Sciatic nerve (tissue), 2 donors: ENCODE data around the gene PSME2. TPM values are rescaled to one million over a fixed set of nuclear protein-coding genes. Genes with fewer than 3 reads are reported as not detected.

Source experiments
- ATAC-seq: fragments of 200-7000 bp; cut with Tn5 transposase; one replicate; pipeline ENCODE4 v1.9.1; 2020; ENCODE audit warnings: mild to moderate bottlenecking, moderate library complexity
- DNase-seq: peaks from one replicate; pipeline ENCODE4 v3.0.0-alpha.2; 2020; ENCODE audit warnings: low spot score
- intact Hi-C: fragments of 100-400 bp; cut with DNase I; formaldehyde crosslinking; loops from one replicate; pipeline ENCODE4 v1.14.2; 2022
- total RNA-seq: library from RNA; stranded (reverse); fragmentation: NEBNext Ultra II Directional; extraction: Animal tissue kit (Norgen Biotek cat#: 25700); gene quantifications from one replicate; pipeline ENCODE4 v1.2.1, GENCODE V29; 2021
- donor health status: DM: no; HTN: no; CAD: no.
- donor health status: DM: no; HTN: no; CAD: no.

The PSME2 gene
- total RNA-seq, 1 donor from 2014 or later, result 77.7 TPM

- DNase-seq, result no peak
- ATAC-seq, result no peak
- intact Hi-C loops, result no loop called here
These were observed 7.0 kb downstream of the PSME2 start for GRCh38 chr14:24139272-24139934.

- ATAC-seq (no peak), DNase-seq (no peak)
- intact Hi-C loops, result no loop called here
These were observed 7.8 kb downstream of the PSME2 start for GRCh38 chr14:24138396-24139271.

- no peak for DNase-seq
- ATAC-seq, result no peak
- intact Hi-C loops, result no loop called here
These were observed 8.6 kb downstream of the PSME2 start for GRCh38 chr14:24137529-24138395.

- ATAC-seq (no peak), DNase-seq (no peak)
- intact Hi-C loops, result no loop called here
These were observed 9.5 kb downstream of the PSME2 start for GRCh38 chr14:24136684-24137528.

GRCh38 chr14:24135834-24136683, 10.4 kb downstream of the PSME2 start, which contains the start of gene PSME1:
PSME1 (plus strand) TSS chr14:24136194; CDS start chr14:24136263, 69 bp downstream.
- ATAC-seq (peak; percentile 98), DNase-seq (peak; percentile 96)
- intact Hi-C loops, result no loop called here

- DNase-seq (no peak), ATAC-seq (peak; percentile 0)
- intact Hi-C loops, result no loop called here
These were observed 10.9 kb downstream of the PSME2 start for GRCh38 chr14:24135584-24135833.

- no peak for DNase-seq
- no peak for ATAC-seq
- intact Hi-C loops, result no loop called here
These were observed 12.7 kb downstream of the PSME2 start for GRCh38 chr14:24133735-24134134.

GRCh38 chr14:24132976-24133375, 13.4 kb downstream of the PSME2 start:
- intact Hi-C loops, result no loop called here
- no peak for DNase-seq
- ATAC-seq, result no peak

GRCh38 chr14:24132061-24132685, 14.2 kb downstream of the PSME2 start:
- intact Hi-C loops, result no loop called here
- DNase-seq (no peak), ATAC-seq (no peak)

GRCh38 chr14:24131549-24131966, 14.9 kb downstream of the PSME2 start:
- intact Hi-C loops, result no loop called here
- no peak for ATAC-seq
- no peak for DNase-seq

- DNase-seq, result no peak
- intact Hi-C loops, result no loop called here
- ATAC-seq, result no peak
These were observed 15.5 kb downstream of the PSME2 start for GRCh38 chr14:24130717-24131548.

- intact Hi-C loops, result no loop called here
- DNase-seq (no peak), ATAC-seq (no peak)
These were observed 16.1 kb downstream of the PSME2 start, which contains the start of gene FITM1 for GRCh38 chr14:24130380-24130716. FITM1 (plus strand) TSS chr14:24130659; CDS start chr14:24131564, 905 bp downstream.

- no peak for ATAC-seq
- intact Hi-C loops, result no loop called here
- no peak for DNase-seq
These were observed 16.9 kb downstream of the PSME2 start for GRCh38 chr14:24129410-24129998.

GRCh38 chr14:24127673-24128072, 18.7 kb downstream of the PSME2 start:
- intact Hi-C loops, result no loop called here
- DNase-seq (no peak), ATAC-seq (no peak)

- no peak for ATAC-seq
- intact Hi-C loops, result no loop called here
- DNase-seq, result no peak
These were observed 19.5 kb downstream of the PSME2 start for GRCh38 chr14:24126939-24127338.
